Lower leg skin (tissue), 3 donors: Measurements from ENCODE around the gene CITED2.
"Not testable (repeated sequence)": the region's sequence is repeated elsewhere in the genome, so short reads cannot be mapped to it uniquely, and the experiment has no call there.

ENCODE experiments used
- POLR2A ChIP-seq, 2 donors: fragments of 450-650 bp; IDR thresholded peaks; one replicate each; pipeline ENCODE4 v1.6.1; 2016 to 2017; ENCODE audit warnings: antibody characterized with exemption in 2 of 2, mild to moderate bottlenecking in 1 of 2, moderate library complexity in 1 of 2
- TF ChIP-seq, protein P1 (sequence below), 3 donors: fragments of 450-650 bp; IDR thresholded peaks; one replicate each; pipeline ENCODE4 v1.5.1; 2016; ENCODE audit warnings: antibody characterized with exemption in 3 of 3, mild to moderate bottlenecking in 3 of 3, moderate library complexity in 2 of 3

DNA sequence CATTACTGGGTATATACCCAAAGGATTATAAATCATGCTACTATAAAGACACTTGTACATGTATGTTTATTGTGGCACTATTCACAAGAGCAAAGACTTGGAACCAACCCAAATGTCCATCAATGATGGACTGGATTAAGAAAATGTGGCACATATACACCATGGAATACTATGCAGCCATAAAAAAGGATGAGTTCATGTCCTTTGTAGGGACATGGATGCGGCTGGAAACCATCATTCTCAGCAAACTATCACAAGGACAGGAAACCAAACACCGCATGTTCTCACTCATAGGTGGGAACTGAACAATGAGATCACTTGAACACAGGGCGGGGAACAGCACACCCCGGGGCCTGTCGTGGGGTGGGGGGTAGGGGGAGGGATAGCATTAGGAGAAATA lies 10.7 kb downstream of the CITED2 start:
- TF ChIP-seq, protein P1, sequence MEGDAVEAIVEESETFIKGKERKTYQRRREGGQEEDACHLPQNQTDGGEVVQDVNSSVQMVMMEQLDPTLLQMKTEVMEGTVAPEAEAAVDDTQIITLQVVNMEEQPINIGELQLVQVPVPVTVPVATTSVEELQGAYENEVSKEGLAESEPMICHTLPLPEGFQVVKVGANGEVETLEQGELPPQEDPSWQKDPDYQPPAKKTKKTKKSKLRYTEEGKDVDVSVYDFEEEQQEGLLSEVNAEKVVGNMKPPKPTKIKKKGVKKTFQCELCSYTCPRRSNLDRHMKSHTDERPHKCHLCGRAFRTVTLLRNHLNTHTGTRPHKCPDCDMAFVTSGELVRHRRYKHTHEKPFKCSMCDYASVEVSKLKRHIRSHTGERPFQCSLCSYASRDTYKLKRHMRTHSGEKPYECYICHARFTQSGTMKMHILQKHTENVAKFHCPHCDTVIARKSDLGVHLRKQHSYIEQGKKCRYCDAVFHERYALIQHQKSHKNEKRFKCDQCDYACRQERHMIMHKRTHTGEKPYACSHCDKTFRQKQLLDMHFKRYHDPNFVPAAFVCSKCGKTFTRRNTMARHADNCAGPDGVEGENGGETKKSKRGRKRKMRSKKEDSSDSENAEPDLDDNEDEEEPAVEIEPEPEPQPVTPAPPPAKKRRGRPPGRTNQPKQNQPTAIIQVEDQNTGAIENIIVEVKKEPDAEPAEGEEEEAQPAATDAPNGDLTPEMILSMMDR (IDR thresholded peaks at IDR 0.05) = not testable (repeated sequence)
- TF ChIP-seq POLR2A (IDR thresholded peaks at IDR 0.05) = not testable (repeated sequence)
